Spinal cord (tissue), 10 donors: ENCODE measurements around the gene UNC13C. TPM values are rescaled to one million over a fixed set of nuclear protein-coding genes. Genes with fewer than 3 reads are reported as not detected.

ENCODE experiments used
- DNase-seq, 6 donors: peaks; one replicate each; pipeline versions ENCODE4 v3.0.0 to v3.0.0-alpha.2; 2013 to 2015; ENCODE audit warnings: low spot score in 6 of 6, low read depth in 4 of 6
- H3K27ac ChIP-seq: one replicate; pipeline ENCODE4 v1.5.1; 2013; ENCODE audit warnings: low read depth, low read length, control low read depth
- H3K27me3 ChIP-seq: one replicate; pipeline ENCODE4 v1.6.1; 2013; ENCODE audit warnings: low read length; ENCODE audit not compliant: control insufficient read depth, insufficient read depth
- H3K36me3 ChIP-seq: one replicate; pipeline ENCODE4 v1.6.1; 2013; ENCODE audit warnings: low read length; ENCODE audit not compliant: control insufficient read depth, insufficient read depth
- H3K4me1 ChIP-seq: one replicate; pipeline ENCODE4 v1.6.1; 2013; ENCODE audit warnings: low read length; ENCODE audit not compliant: control insufficient read depth, insufficient read depth
- H3K4me3 ChIP-seq: one replicate; pipeline ENCODE4 v1.5.1; 2013; ENCODE audit warnings: low read depth, low read length, control low read depth
- H3K9me3 ChIP-seq: one replicate; pipeline ENCODE4 v1.6.1; 2013; ENCODE audit warnings: low read length; ENCODE audit not compliant: control insufficient read depth, insufficient read depth
- WGBS: methylation state at CpG from one replicate; pipeline ENCODE4 v1.1.5; 2013; ENCODE audit warnings: missing lambda C conversion rate; ENCODE audit not compliant: insufficient coverage; 5-methylcytosine and 5-hydroxymethylcytosine counted together
- polyA plus RNA-seq, 2 donors: library from polyadenylated mRNA; unstranded; fragments of 120-200 nt; gene quantifications; one replicate each; pipeline ENCODE4 v1.2.1, GENCODE V29; 2013; ENCODE audit not compliant: insufficient read length in 2 of 2
- total RNA-seq, 2 donors: library from RNA; depleted of rRNA in 1 of 2; stranded (reverse); fragments of 120-200 nt in 1 of 2; fragments of >200 nt in 1 of 2; gene quantifications; one replicate each; pipeline versions ENCODE4 v1.2.3 to v1.2.4, GENCODE V29; 2013 to 2014
- donor health status: healthy.

The UNC13C gene
- total and polyA plus RNA-seq, 4 donors, result 8.3 to 27.5 (median 13.5) TPM

DNA sequence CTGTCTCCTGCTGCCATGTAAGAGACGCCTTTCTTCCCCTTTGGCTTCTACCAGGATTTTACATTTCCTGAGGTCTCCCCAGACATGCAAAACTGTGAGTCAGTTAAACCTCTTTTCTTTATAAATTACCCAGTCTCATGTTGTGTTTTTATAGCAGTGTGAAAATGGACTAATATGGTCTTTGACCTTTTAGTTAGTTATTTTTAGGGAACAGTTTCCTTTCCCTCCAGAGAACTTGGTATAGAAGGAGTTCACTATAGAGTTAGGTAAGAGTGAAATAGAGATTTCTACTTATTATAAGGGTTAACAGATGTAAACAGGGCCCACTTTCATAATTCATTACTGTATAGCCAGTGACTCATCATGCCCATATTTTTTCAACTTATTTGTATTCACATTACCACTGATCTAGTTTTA, 170.9 kb downstream of the UNC13C start:
- no peaks in the 10 kb centered on the region for H3K36me3 ChIP-seq
- no peaks in the 10 kb centered on the region for H3K27me3 ChIP-seq
- WGBS, result no CpG with 5 or more reads among the region's 1 CpG
- H3K4me3 ChIP-seq, result no peak overlapping the region
- no peak overlapping the region for H3K27ac ChIP-seq
- H3K9me3 ChIP-seq, result no peaks in the 10 kb centered on the region
- DNase-seq, result no peak
- no peaks in the 10 kb centered on the region for H3K4me1 ChIP-seq

DNA sequence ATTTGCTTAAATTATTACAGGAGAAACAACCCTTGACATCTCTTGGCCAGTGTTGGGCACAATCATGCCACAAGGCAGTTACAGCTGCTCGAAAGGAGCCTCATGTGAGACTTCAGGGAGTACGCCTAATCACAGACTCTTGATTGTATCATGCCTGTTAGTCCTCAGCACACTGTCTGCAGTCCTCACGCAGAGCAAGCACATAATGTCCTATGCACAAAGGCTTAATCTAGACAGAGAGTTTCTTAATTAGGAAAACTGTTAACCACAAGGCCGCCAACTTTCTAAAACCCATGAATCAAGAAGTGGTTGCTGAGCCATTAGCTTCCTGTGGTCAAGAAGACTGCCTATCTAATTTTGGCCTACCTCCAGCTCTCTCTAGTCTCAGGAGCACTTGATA, 172.0 kb downstream of the UNC13C start:
- H3K9me3 ChIP-seq, result no peaks in the 10 kb centered on the region
- H3K4me3 ChIP-seq, result no peak overlapping the region
- no peaks in the 10 kb centered on the region for H3K36me3 ChIP-seq
- WGBS, result 66% methylated on average over 3 of the region's 4 CpGs
- DNase-seq, result peak in 2 of 6 donors; percentile 5 to 27
- H3K27me3 ChIP-seq, result no peaks in the 10 kb centered on the region
- H3K27ac ChIP-seq, result no peak overlapping the region
- H3K4me1 ChIP-seq, result no peaks in the 10 kb centered on the region

DNA sequence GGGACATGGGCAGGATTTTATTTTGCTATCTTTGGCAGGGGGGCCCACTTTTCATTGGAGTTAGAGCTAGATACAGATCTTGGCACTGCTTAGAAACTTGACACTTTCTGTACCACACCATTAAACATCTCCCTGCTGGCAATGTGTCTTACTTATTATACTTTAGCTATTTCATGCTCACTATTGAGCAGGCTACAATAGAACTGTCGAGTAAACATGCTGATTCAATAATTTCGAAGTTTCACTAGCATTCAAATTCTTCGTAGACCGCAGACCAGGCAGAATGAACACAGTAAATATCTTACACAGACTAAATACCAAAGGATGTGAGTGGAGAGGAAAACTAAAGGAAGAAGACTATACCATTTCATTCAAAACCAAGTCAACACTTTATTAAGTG, 180.8 kb downstream of the UNC13C start:
- no CpG with 5 or more reads among the region's 4 CpGs for WGBS
- no peaks in the 10 kb centered on the region for H3K4me1 ChIP-seq
- DNase-seq, result peak in 1 of 6 donors; percentile 53
- no peak overlapping the region for H3K4me3 ChIP-seq
- no peaks in the 10 kb centered on the region for H3K27me3 ChIP-seq
- H3K27ac ChIP-seq, result no peak overlapping the region
- H3K9me3 ChIP-seq, result no peaks in the 10 kb centered on the region
- no peaks in the 10 kb centered on the region for H3K36me3 ChIP-seq

DNA sequence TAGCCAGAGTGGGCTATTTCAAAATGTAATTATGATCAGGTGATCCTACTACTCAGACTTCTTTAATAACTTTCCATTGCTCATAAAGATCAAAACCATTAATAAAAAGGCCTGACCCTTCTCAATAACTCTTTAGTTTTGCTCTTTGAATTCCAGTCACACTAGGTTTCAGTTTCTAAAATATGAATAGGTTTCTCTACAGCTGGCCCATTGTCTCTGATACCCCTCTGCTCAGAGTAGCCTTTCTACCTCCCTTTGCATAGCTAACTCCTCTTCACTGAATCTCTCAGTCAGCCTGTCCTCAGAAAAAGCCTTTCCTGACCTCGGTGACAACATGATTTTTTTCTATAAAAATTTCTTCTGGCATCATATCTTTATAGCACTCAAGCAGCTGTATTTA, 209.1 kb downstream of the UNC13C start:
- Histone ChIP-seq H3K9me3 (no peaks in the 10 kb centered on the region), H3K4me1 (no peaks in the 10 kb centered on the region), H3K27me3 (no peaks in the 10 kb centered on the region), H3K27ac (no peak overlapping the region), H3K4me3 (no peak overlapping the region), H3K36me3 (no peaks in the 10 kb centered on the region)
- no peak for DNase-seq
- WGBS, result no CpG with 5 or more reads among the region's 1 CpG

- WGBS, result no CpG with 5 or more reads among the region's 1 CpG
Measured at GRCh38 chr15:54197995-54198394, 219.8 kb downstream of the UNC13C start.

DNA sequence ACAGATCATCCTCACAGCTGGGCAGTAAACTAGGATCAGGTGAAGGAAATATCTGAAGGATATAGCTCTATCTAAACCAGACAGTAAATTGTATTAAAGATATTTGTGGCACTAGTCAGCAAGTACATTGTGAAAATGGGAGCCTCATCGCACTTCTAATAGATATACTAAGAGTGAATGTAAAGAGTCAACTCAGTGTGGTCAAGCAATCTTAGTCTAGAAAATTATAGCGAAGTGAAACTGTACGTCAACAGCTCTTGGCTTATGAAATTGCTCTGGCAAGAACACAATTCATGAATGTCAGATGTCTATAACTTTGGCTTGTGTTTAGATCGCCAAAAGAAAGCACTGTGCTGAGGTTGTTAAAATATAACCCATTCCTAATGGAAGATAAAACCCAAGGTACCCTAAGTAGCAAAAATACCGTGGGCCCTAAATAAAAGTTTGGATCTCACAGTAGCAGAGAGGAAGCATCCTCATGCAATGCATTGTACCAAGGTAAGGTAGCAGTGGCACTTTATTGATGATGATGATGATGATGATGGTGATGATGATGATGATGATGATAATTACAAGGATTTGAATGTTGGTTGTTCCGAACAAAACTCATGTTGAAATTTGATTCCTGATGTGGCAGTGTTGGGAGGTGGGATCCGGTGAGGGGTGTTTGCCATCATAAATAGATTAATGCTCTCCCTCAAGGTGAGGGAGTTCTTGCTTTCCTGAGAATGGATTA, 228.5 kb downstream of the UNC13C start:
- no peak overlapping the region for H3K27ac ChIP-seq
- H3K36me3 ChIP-seq, result no peaks in the 10 kb centered on the region
- no peaks in the 10 kb centered on the region for H3K27me3 ChIP-seq
- DNase-seq, result no peak
- no peaks in the 10 kb centered on the region for H3K9me3 ChIP-seq
- H3K4me1 ChIP-seq, result no peaks in the 10 kb centered on the region
- no peak overlapping the region for H3K4me3 ChIP-seq
- WGBS, result 80% methylated on average over 1 of the region's 7 CpGs

More at GRCh38 chr15:54197995-54198394, 219.8 kb downstream of the UNC13C start:
- H3K27me3 ChIP-seq, result no peaks in the 10 kb centered on the region
- no peak overlapping the region for H3K27ac ChIP-seq
- no peaks in the 10 kb centered on the region for H3K9me3 ChIP-seq
- no peaks in the 10 kb centered on the region for H3K36me3 ChIP-seq
- H3K4me1 ChIP-seq, result no peaks in the 10 kb centered on the region
- H3K4me3 ChIP-seq, result no peak overlapping the region
- DNase-seq, result no peak

GRCh38 chr15:54208786-54209185, 230.5 kb downstream of the UNC13C start:
- H3K36me3 ChIP-seq, result no peaks in the 10 kb centered on the region
- H3K27ac ChIP-seq, result no peak overlapping the region
- no peak overlapping the region for H3K4me3 ChIP-seq
- DNase-seq, result no peak
- H3K4me1 ChIP-seq, result no peaks in the 10 kb centered on the region
- H3K9me3 ChIP-seq, result no peaks in the 10 kb centered on the region
- 80% methylated on average over 1 of the region's 2 CpGs for WGBS
- no peaks in the 10 kb centered on the region for H3K27me3 ChIP-seq

DNA sequence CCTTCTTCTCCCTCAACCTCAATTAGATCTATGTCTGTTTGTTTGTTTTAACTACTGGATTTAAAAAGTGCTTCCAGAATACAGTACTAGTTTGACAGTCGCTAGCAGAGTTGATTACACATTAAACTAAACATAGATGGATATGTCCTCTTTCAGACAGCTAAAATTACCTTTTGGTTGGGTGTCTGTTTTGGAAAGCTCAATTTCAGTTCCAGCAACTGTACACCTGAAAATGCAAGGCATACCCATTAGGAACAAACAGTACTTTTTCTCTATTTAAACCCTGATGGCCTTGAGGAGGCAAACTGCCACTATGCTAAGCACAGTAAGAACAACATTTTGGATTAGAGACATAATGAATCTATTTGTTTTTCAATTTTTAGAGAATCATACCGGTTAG, 234.4 kb downstream of the UNC13C start:
- Histone ChIP-seq H3K4me1 (no peaks in the 10 kb centered on the region), H3K27ac (no peak overlapping the region), H3K27me3 (no peaks in the 10 kb centered on the region), H3K9me3 (no peaks in the 10 kb centered on the region), H3K36me3 (no peaks in the 10 kb centered on the region), H3K4me3 (no peak overlapping the region)
- no peak for DNase-seq
- WGBS, result no CpG with 5 or more reads among the region's 2 CpGs

DNA sequence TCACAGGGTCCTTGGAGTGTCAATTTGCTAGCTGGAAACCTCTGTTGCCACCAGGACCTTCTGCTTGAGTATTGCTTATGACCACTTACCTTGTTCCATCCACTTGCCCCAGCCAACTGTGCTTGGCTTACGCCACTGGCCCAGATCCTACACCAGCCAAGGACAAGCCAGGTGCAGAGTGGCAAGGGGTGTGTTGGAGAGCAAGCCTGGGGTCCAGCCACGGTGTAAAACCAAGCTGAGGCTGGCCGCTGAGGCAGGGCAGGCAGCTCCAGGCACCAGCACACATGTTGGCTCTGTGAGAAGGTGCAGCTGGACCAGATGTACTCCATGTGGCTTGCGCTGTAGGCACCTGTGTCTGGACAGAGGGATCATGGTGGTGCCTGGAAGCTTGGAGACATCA, 248.2 kb downstream of the UNC13C start:
- no peak overlapping the region for H3K4me3 ChIP-seq
- H3K27me3 ChIP-seq, result no peaks in the 10 kb centered on the region
- H3K4me1 ChIP-seq, result no peaks in the 10 kb centered on the region
- no peak for DNase-seq
- H3K9me3 ChIP-seq, result peaks cover 2% of the 10 kb centered on the region
- 82% methylated on average over 3 of the region's 4 CpGs for WGBS
- H3K36me3 ChIP-seq, result no peaks in the 10 kb centered on the region
- no peak overlapping the region for H3K27ac ChIP-seq

DNA sequence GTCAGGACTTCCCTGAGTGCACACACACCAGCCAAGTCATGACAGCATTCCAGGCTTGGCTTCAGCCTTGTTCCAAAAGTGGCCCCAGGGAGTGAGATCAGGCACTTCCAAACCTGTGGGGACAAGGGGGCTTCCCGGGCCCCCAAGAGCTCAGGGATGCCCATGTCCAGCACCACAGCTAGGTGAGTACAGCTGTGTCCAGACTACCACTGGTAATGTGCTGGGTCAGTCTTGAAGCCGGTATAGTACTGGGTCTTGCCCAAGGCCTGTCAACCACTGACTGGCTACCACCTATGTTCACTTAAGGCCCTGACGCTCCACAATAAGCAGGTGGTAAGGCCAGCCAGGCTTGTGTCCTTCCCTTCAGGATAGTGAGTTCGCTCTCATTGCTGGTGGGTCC, 249.3 kb downstream of the UNC13C start:
- DNase-seq, result no peak
- Histone ChIP-seq H3K4me3 (no peak overlapping the region), H3K9me3 (peaks cover 2% of the 10 kb centered on the region), H3K27ac (no peak overlapping the region), H3K36me3 (no peaks in the 10 kb centered on the region), H3K27me3 (no peaks in the 10 kb centered on the region), H3K4me1 (no peaks in the 10 kb centered on the region)
- WGBS, result 89% methylated on average over 4 of the region's 4 CpGs
